Small intestine (tissue), 7 donors: ENCODE results near the gene ADAMTS19. TPM values are rescaled to one million over a fixed set of nuclear protein-coding genes. Genes with fewer than 3 reads are reported as not detected.

Source experiments
- DNase-seq, 2 donors: peaks; one replicate each; pipeline versions ENCODE4 v3.0.0 to v3.0.0-alpha.2; 2013
- FAIRE-seq: peaks from 2 replicates; lab custom pipeline; 2012; peaks lifted over from hg19 to GRCh38; lab: Jason Lieb, UNC
- H3K27ac ChIP-seq, 3 donors: one replicate each; pipeline ENCODE4 v1.5.1; 2013; ENCODE audit warnings: low read length in 2 of 3, mild to moderate bottlenecking in 2 of 3, control low read depth in 1 of 3, inconsistent platforms in 1 of 3, low read depth in 1 of 3, moderate library complexity in 1 of 3
- H3K27me3 ChIP-seq, 3 donors: one replicate each; pipeline ENCODE4 v1.6.1; 2013; ENCODE audit warnings: low read length in 3 of 3, inconsistent platforms in 1 of 3; ENCODE audit not compliant: control insufficient read depth in 3 of 3, insufficient read depth in 3 of 3
- H3K36me3 ChIP-seq, 3 donors: one replicate each; pipeline ENCODE4 v1.6.1; 2013; ENCODE audit warnings: low read length in 3 of 3, inconsistent platforms in 1 of 3, low read depth in 1 of 3, mild to moderate bottlenecking in 1 of 3, moderate library complexity in 1 of 3; ENCODE audit not compliant: control insufficient read depth in 3 of 3, insufficient read depth in 2 of 3
- H3K4me1 ChIP-seq, 3 donors: one replicate each; pipeline ENCODE4 v1.6.1; 2013; ENCODE audit warnings: low read length in 2 of 3, inconsistent platforms in 1 of 3, low read depth in 1 of 3, mild to moderate bottlenecking in 1 of 3, moderate library complexity in 1 of 3; ENCODE audit not compliant: control insufficient read depth in 3 of 3, insufficient read depth in 2 of 3
- H3K4me3 ChIP-seq, 3 donors: one replicate each; pipeline ENCODE4 v1.5.1; 2013; ENCODE audit warnings: low read length in 3 of 3, control low read depth in 1 of 3, inconsistent platforms in 1 of 3, low read depth in 1 of 3, mild to moderate bottlenecking in 1 of 3, moderate library complexity in 1 of 3
- H3K9me3 ChIP-seq, 2 donors: one replicate each; pipeline ENCODE4 v1.6.1; 2013; ENCODE audit warnings: low read depth in 1 of 2, low read length in 1 of 2; ENCODE audit not compliant: control insufficient read depth in 2 of 2, insufficient read depth in 1 of 2
- WGBS, 3 donors: extraction: QIAGEN DNeasy Blood & Tissue Kit; methylation state at CpG; one replicate each; pipeline ENCODE4 v1.1.7; 2013; 5-methylcytosine and 5-hydroxymethylcytosine counted together
- polyA plus RNA-seq, 4 donors: library from polyadenylated mRNA; stranded (reverse) in 3 of 4; unstranded in 1 of 4; fragments of 200-250 nt in 3 of 4; fragments of 120-200 nt in 1 of 4; gene quantifications; one replicate each; pipeline versions ENCODE4 v1.2.1 to v1.2.3, GENCODE V29; 2013
- donor health status: healthy with polysubstance abuse.
- donor health status: control.
- donor health status: control.
- donor health status: Bipolar disorder and iron deficiency.
- donor health status: healthy.

Gene ADAMTS19
- polyA plus RNA-seq, 4 donors, result 0.28 to 2.5 TPM; not detected in 2

DNA sequence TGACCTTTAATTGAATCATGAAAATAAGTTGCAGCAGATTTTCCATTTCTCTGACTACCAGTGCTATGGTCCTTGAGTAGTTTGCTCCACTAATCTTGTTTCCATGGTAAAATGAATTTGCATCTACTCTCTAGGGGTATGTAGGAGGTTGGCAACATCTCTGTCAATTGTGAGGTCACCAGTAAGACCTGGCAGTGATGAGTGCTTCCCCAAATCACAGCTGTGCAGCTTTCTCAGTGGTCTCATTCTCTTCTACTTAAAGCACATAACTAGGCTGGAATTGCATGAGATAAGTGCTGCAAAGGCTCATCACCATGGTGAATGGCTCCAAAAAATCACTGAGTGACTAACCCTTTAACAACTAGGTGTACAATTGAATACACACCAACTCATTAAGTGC is 36.3 kb downstream of the ADAMTS19 start:
- FAIRE-seq, result no peak
- no peaks in the 10 kb centered on the region for H3K36me3 ChIP-seq
- H3K27me3 ChIP-seq, result no peaks in the 10 kb centered on the region
- no peaks in the 10 kb centered on the region for H3K4me1 ChIP-seq
- no peak for DNase-seq
- H3K9me3 ChIP-seq, result no peaks in the 10 kb centered on the region
- H3K4me3 ChIP-seq, result no peak overlapping the region
- no peak overlapping the region for H3K27ac ChIP-seq

GRCh38 chr5:129496864-129497595 is 36.9 kb downstream of the ADAMTS19 start:
- no peak for DNase-seq
- no peak for FAIRE-seq
- Histone ChIP-seq H3K4me1 (no peaks in the 10 kb centered on the region), H3K9me3 (no peaks in the 10 kb centered on the region), H3K27ac (no peak overlapping the region), H3K36me3 (no peaks in the 10 kb centered on the region), H3K27me3 (no peaks in the 10 kb centered on the region), H3K4me3 (no peak overlapping the region)
- 70 to 88% (median 85%) methylated on average over 3 of the region's 3 CpGs for WGBS, 3 donors

- no peak overlapping the region for H3K4me3 ChIP-seq
- no peaks in the 10 kb centered on the region for H3K36me3 ChIP-seq
- no peak overlapping the region for H3K27ac ChIP-seq
- no peaks in the 10 kb centered on the region for H3K4me1 ChIP-seq
- no peaks in the 10 kb centered on the region for H3K27me3 ChIP-seq
- DNase-seq (no peak), FAIRE-seq (no peak)
- no peaks in the 10 kb centered on the region for H3K9me3 ChIP-seq
Measured at GRCh38 chr5:129499208-129499852, 39.2 kb downstream of the ADAMTS19 start.

DNA sequence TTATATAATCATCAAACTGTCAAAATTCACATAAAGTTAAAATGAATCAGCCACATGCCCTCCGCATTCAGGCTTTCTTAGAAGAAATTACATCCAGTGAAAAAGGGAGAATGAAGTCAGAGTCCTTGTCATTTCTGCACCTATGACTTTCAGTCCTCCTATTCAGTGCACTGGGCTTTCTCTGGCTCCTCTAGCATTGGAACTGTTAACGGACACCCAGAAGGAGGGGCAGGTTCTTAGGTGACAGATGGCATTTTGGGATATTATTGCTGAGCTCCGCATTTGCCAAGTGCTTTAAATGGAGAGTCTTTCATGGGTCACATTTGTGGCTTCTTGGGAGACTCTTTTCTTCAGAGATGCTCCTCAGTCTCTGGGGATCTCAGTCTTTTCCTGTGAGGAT is 40.0 kb downstream of the ADAMTS19 start:
- no peak overlapping the region for H3K4me3 ChIP-seq
- H3K9me3 ChIP-seq, result no peaks in the 10 kb centered on the region
- no peak overlapping the region for H3K27ac ChIP-seq
- no peaks in the 10 kb centered on the region for H3K4me1 ChIP-seq
- H3K36me3 ChIP-seq, result no peaks in the 10 kb centered on the region
- no peak for DNase-seq
- 84 to 91% (median 89%) methylated on average over 3 of the region's 3 CpGs for WGBS, 3 donors
- no peaks in the 10 kb centered on the region for H3K27me3 ChIP-seq
- no peak for FAIRE-seq

DNA sequence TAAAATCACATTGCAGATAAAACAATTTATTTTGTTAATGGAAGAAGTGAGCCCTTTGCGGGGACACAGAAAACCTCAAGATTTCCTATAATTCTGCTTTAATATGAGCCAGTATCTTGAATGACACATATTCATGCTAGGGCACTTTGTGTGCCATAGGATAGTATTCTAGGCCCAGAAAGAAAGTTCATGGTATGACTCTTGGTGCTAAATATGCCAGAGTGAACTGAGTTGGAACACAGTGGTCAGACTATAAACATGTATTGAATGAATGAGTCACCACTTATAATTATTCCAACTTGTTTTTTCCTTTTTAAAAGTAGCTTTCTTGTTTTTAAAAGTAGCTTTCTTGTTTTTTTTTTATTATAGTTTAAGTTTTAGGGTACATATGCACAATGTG is 46.0 kb downstream of the ADAMTS19 start:
- no peaks in the 10 kb centered on the region for H3K4me1 ChIP-seq
- FAIRE-seq (no peak), DNase-seq (no peak)
- H3K9me3 ChIP-seq, result no peaks in the 10 kb centered on the region
- H3K27me3 ChIP-seq, result no peaks in the 10 kb centered on the region
- 91 to 97% (median 97%) methylated on average over 1 of the region's 1 CpG for WGBS, 3 donors
- H3K4me3 ChIP-seq, result no peak overlapping the region
- no peak overlapping the region for H3K27ac ChIP-seq
- H3K36me3 ChIP-seq, result no peaks in the 10 kb centered on the region

DNA sequence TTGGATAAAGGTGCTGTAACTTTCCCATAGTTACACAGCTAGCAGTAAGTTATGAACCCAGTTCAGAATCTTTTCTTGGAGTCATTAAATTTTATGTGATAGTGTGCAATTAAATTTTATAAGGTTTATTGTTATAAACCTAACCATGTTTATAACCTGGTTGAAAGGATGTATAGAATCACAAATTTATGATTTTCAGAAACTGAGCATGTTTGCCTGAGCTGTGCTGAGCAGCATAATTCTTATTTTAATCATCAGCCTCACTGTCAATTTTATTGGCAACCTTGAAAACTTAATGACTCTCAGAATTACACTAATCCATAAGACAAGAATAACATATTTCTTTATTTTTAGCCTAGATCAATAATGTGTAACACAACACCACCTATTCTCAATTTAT is 46.9 kb downstream of the ADAMTS19 start:
- Histone ChIP-seq H3K4me3 (no peak overlapping the region), H3K27ac (no peak overlapping the region), H3K9me3 (no peaks in the 10 kb centered on the region), H3K4me1 (no peaks in the 10 kb centered on the region), H3K36me3 (no peaks in the 10 kb centered on the region), H3K27me3 (no peaks in the 10 kb centered on the region)
- DNase-seq (no peak), FAIRE-seq (no peak)

DNA sequence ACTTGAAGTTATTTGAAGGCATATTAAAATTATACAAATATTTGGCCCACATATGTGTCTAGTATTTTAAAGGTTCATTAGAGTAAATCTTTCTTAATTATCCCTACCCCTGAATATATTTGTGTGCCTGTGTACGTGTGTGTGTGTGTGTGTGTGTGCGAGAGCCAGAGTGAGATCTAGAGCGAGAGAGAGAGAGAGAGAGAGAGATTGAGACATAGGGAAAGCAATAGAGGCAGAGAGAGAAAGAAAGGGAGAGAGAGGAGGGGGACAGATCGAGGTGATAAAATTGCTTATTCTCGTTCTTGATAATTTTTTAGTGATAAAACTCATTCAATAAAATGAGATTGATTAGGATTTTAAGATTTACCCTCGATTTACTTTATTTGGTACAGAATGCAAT is 47.4 kb downstream of the ADAMTS19 start:
- 67 to 83% (median 78%) methylated on average over 6 of the region's 6 CpGs for WGBS, 3 donors
- H3K9me3 ChIP-seq, result no peaks in the 10 kb centered on the region
- H3K4me1 ChIP-seq, result no peaks in the 10 kb centered on the region
- no peak overlapping the region for H3K4me3 ChIP-seq
- no peaks in the 10 kb centered on the region for H3K36me3 ChIP-seq
- no peaks in the 10 kb centered on the region for H3K27me3 ChIP-seq
- no peak overlapping the region for H3K27ac ChIP-seq
- FAIRE-seq (no peak), DNase-seq (no peak)

DNA sequence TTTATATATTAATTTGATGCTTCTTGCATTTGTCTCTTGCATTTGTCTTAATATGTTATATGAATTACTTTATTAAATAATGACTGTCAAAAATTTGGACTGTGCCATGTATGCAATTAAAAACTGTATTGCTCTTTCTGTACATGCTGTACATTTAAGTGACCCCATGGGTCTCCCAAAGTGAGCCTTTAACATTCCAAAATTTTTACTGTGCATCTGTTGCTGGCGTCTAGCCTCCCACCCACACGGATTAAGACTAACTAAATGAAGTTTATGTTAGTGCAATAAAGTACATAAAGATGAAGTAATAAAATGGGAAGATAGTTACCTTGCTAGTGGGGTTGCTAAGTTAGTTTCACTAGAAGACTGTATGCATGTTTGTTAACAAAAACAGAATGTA is 48.5 kb downstream of the ADAMTS19 start:
- Histone ChIP-seq H3K27ac (no peak overlapping the region), H3K9me3 (no peaks in the 10 kb centered on the region), H3K36me3 (no peaks in the 10 kb centered on the region), H3K27me3 (no peaks in the 10 kb centered on the region), H3K4me1 (no peaks in the 10 kb centered on the region), H3K4me3 (no peak overlapping the region)
- FAIRE-seq (no peak), DNase-seq (no peak)
- WGBS, 3 donors, result 53 to 67% (median 65%) methylated on average over 2 of the region's 2 CpGs
